Left ventricle myocardium inferior (tissue), 1 donor: ENCODE data around the gene CFAP91. TPM values are rescaled to one million over a fixed set of nuclear protein-coding genes. Genes with fewer than 3 reads are reported as not detected.
"Not testable (repeated sequence)": the region's sequence is repeated elsewhere in the genome, so short reads cannot be mapped to it uniquely, and the experiment has no call there.

ENCODE experiments used
- DNase-seq: peaks from one replicate; pipeline ENCODE4 v3.0.0-alpha.2; 2020
- H3K27ac ChIP-seq: fragments of 200-600 bp; replicated peaks from 2 replicates; pipeline ENCODE4 v1.8.0; 2021
- H3K27me3 ChIP-seq: fragments of 200-600 bp; 2 replicates; pipeline ENCODE4 v1.8.0; 2021; ENCODE audit warnings: low read depth
- H3K36me3 ChIP-seq: fragments of 200-600 bp; 2 replicates; pipeline ENCODE4 v1.8.0; 2021
- H3K4me1 ChIP-seq: fragments of 200-600 bp; 2 replicates; pipeline ENCODE4 v1.8.0; 2021
- H3K4me3 ChIP-seq: fragments of 200-600 bp; 2 replicates; pipeline ENCODE4 v1.8.0; 2021; ENCODE audit warnings: mild to moderate bottlenecking, moderate library complexity
- H3K9me3 ChIP-seq: fragments of 200-600 bp; replicated peaks from 2 replicates; pipeline ENCODE4 v1.8.0; 2021
- intact Hi-C: fragments of 100-400 bp; cut with micrococcal nuclease; formaldehyde crosslinking; loops from one replicate; pipeline ENCODE4 v1.11.0; 2022
- total RNA-seq: library from RNA; stranded (reverse); fragmentation: NEBNext Ultra II Directional; extraction: Animal tissue kit (Norgen Biotek cat#: 25700); gene quantifications from one replicate; pipeline ENCODE4 v1.2.1, GENCODE V29; 2021
- TF ChIP-seq, protein P1 (sequence below): fragments of 200-600 bp; IDR thresholded peaks from 2 replicates; pipeline ENCODE4 v1.8.0; 2021; ENCODE audit warnings: antibody characterized with exemption, mild to moderate bottlenecking, borderline replicate concordance
- donor health status: DM: no; HTN: yes; CAD: no; lungs with severe emphysema.

The CFAP91 gene
- total RNA-seq, 1 donor from 2014 or later = 0.44 TPM

DNA sequence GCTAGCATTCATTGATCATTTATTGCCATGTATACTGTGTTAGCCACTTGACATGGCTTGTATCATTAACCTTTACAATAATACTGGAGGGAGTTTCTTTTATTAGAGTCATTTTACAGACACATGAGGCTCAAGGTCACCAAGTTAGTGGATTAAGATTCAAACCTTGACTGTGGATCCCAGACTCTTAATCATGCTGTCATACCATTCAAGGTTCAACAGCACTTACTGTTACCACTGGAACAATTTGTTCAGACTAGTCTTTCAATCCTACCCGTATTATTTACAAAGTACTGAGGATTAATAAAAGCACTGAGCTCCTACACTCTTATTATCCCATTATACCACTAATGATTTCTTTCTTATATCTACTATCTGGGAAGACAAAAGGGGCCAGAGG is 26.8 kb upstream of the CFAP91 start:
- TF ChIP-seq, protein P1, sequence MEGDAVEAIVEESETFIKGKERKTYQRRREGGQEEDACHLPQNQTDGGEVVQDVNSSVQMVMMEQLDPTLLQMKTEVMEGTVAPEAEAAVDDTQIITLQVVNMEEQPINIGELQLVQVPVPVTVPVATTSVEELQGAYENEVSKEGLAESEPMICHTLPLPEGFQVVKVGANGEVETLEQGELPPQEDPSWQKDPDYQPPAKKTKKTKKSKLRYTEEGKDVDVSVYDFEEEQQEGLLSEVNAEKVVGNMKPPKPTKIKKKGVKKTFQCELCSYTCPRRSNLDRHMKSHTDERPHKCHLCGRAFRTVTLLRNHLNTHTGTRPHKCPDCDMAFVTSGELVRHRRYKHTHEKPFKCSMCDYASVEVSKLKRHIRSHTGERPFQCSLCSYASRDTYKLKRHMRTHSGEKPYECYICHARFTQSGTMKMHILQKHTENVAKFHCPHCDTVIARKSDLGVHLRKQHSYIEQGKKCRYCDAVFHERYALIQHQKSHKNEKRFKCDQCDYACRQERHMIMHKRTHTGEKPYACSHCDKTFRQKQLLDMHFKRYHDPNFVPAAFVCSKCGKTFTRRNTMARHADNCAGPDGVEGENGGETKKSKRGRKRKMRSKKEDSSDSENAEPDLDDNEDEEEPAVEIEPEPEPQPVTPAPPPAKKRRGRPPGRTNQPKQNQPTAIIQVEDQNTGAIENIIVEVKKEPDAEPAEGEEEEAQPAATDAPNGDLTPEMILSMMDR = no peak
- Histone ChIP-seq H3K36me3 (peaks cover 36% of the 10 kb centered on the region), H3K27me3 (no peaks in the 10 kb centered on the region), H3K9me3 (no peaks in the 10 kb centered on the region), H3K4me3 (peak overlapping the region; percentile 80), H3K27ac (peak overlapping the region; percentile 98), H3K4me1 (peaks cover 62% of the 10 kb centered on the region)
- no peak for DNase-seq
- intact Hi-C loops = loop anchor here (10.0 kb wide), 1 partner anchor 91 kb away; no protein-coding TSS in a partner anchor

DNA sequence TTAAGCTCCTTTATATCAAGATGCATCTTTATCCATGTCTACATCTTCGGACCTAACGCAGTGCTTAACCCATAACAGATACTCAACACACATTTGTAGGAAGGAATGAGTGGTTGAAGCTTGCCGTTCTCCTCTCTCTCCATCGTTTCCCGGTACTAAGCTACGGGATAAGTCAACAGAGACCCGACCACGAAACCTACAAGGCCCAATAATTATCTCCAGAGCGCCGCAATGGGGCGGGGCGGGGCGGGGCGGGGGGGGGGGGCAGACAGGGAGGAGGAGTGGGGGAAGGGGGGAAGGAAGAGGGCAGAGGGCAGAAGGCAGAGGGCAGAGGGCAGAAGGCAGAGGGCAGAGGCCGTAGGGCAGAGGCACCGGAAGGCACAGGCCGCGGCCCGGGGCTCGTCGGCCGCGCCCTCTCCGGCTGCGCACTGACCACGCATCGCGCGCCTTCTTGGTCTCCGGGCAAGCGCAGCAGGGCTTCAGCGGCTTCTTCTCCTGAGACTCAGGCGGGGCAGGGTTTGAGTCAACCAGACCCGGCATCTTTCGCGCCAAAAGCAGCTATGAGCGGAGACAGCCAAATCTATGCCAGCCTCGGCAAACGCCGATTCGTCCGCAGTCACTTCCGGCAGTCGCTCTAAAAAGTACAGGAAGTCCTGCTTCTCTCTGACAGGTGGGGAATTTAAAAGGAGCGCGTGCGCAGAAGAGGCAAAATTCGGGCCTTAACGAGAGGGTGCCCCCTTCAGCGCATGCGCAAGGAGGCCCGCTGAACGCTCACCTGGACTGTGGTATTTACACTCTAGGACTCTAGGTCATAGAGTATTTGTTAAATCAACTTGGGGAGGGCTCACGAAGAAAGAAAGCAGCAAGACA is 25.8 kb upstream of the CFAP91 start, which contains the start of gene COX17:
Gene COX17 (minus strand): TSS at position 636 of the 870 bp plus-strand sequence. CDS start 96 bp downstream, at position 540.
- TF ChIP-seq, protein P1 = no peak

DNA sequence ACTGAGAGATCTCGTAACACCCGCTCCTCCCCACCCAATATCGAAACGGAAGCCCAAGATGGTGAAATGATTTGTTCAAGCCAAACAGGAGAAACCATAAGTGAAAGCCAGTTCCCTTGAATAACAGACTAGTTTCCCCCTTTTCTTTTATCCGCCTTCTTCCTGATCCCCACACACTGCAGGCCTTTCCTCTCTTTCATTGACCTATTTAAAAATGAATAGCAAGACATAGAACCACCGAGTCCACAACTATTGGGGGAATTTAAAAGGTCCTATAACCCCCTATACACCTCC is 25.2 kb upstream of the CFAP91 start:
- H3K27me3 ChIP-seq = no peaks in the 10 kb centered on the region
- peaks cover 23% of the 10 kb centered on the region for H3K36me3 ChIP-seq
- peak overlapping the region; percentile 80 for H3K4me3 ChIP-seq
- no peaks in the 10 kb centered on the region for H3K9me3 ChIP-seq
- H3K4me1 ChIP-seq = peaks cover 49% of the 10 kb centered on the region
- intact Hi-C loops = loop anchor here (10.0 kb wide), 1 partner anchor 93 kb away; no protein-coding TSS in a partner anchor
- no peak for DNase-seq
- TF ChIP-seq, protein P1 = no peak
- peak overlapping the region; percentile 98 for H3K27ac ChIP-seq

More for the DNA sequence above, 25.8 kb upstream of the CFAP91 start, which contains the start of gene COX17:
- Histone ChIP-seq H3K27ac (peak within 1 kb of the TSS; percentile 98), H3K36me3 (peaks cover 26% of the 10 kb centered on the region), H3K4me1 (peaks cover 55% of the 10 kb centered on the region), H3K27me3 (no peaks in the 10 kb centered on the region), H3K4me3 (peak within 1 kb of the TSS; percentile 80), H3K9me3 (no peaks in the 10 kb centered on the region)
- DNase-seq = peak; percentile 93
- intact Hi-C loops = loop anchor here (10.0 kb wide), 1 partner anchor 92 kb away; no protein-coding TSS in a partner anchor

DNA sequence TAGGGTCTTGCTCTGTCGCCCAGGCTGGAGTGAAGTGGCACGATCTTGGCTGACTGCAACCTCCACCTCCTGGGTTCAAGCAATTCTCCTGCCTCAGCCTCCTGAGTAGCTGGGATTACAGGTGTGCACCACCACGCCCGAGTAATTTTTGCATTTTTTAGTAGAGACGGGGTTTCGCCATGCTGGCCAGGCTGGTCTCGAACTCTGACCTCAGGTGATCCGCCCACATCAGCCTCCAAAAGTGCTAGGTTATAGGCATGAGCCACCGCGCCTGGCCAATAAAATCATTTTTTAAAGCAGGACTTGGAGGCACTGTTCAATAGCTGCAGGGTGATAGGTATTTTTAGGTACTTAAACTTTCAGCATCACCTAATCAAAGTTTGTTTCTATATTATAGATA is 24.6 kb upstream of the CFAP91 start:
- not testable (repeated sequence) for H3K9me3 ChIP-seq, H3K27me3 ChIP-seq, H3K4me3 ChIP-seq, DNase-seq
- Histone ChIP-seq H3K36me3 (peaks cover 17% of the 10 kb centered on the region), H3K27ac (peak overlapping the region; percentile 98), H3K4me1 (peaks cover 43% of the 10 kb centered on the region)
- intact Hi-C loops = loop anchor here (10.0 kb wide), 1 partner anchor 93 kb away; no protein-coding TSS in a partner anchor

DNA sequence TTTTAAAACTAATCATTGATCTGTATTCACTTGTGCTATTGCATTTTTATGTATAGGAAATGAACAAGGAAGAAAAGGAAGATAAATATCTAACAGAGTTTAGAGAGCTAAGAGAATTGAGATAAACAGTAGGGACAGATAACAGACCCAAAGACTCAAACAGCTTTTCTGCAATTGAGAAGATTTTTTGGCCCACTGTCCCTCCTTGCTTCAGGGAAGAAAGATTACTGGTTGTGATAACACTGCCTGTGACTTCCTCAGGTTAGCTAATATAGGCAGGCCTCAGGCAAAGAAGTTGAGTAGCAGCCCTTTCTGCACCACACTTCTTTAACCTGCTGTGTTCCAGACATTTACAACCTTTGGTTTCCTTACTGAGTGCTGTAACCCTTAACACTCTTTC is 22.9 kb upstream of the CFAP91 start:
- DNase-seq = no peak
- H3K4me3 ChIP-seq = no peak overlapping the region
- H3K27ac ChIP-seq = no peak overlapping the region
- H3K27me3 ChIP-seq = no peaks in the 10 kb centered on the region
- TF ChIP-seq, protein P1 = no peak
- intact Hi-C loops = loop anchor here (10.0 kb wide), 2 partner anchors 95 to 155 kb away; no protein-coding TSS in a partner anchor
- H3K9me3 ChIP-seq = no peaks in the 10 kb centered on the region
- peaks cover 2% of the 10 kb centered on the region for H3K36me3 ChIP-seq
- peaks cover 30% of the 10 kb centered on the region for H3K4me1 ChIP-seq

DNA sequence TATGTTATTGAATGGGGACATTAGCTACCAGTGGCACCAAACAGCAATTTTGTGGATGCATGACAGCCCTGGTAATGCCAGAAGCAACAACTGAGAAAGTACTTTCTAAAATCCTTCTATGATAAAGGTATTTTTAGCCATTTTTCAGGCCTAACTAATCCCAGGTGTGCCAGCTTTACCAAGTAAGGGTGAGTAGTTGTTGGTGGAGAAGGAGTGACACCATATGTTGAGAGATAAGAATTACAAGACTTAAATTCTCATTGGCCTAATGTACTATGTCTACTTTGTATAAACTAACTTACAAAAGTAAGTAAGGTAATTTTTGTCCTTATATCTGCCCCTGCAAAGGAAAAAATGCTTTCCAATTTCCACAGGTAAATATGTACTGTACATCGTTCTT is 21.5 kb upstream of the CFAP91 start:
- DNase-seq = no peak
- intact Hi-C loops = loop anchor here (10.0 kb wide), 1 partner anchor 156 kb away; no protein-coding TSS in a partner anchor
- no peaks in the 10 kb centered on the region for H3K9me3 ChIP-seq
- peak overlapping the region; percentile 41 for H3K27ac ChIP-seq
- no peaks in the 10 kb centered on the region for H3K36me3 ChIP-seq
- H3K4me3 ChIP-seq = no peak overlapping the region
- peaks cover 16% of the 10 kb centered on the region for H3K4me1 ChIP-seq
- TF ChIP-seq, protein P1 = peak; percentile 71
- H3K27me3 ChIP-seq = no peaks in the 10 kb centered on the region
